Smooth muscle cell (in vitro differentiated cells): Measurements from ENCODE around the gene ENAH. TPM values are rescaled to one million over a fixed set of nuclear protein-coding genes. Genes with fewer than 3 reads are reported as not detected.

Experiments used
- DNase-seq: peaks from one replicate; lab custom pipeline; 2025; ENCODE audit not compliant: unreplicated experiment; lab: John Stamatoyannopoulos, UW
- H2AFZ ChIP-seq: fragments of 200-600 bp; sonication (generic); 2 replicates; pipeline ENCODE4 v1.6.0; 2016; ENCODE audit warnings: antibody characterized with exemption, low read depth, mild to moderate bottlenecking
- H3F3A ChIP-seq: fragments of 200-600 bp; sonication (generic); 2 replicates; pipeline ENCODE4 v1.6.0; 2017; ENCODE audit warnings: antibody characterized with exemption, low read depth
- H3K27ac ChIP-seq: fragments of 200-600 bp; sonication (generic); 2 replicates; pipeline ENCODE4 v1.5.1; 2016; ENCODE audit warnings: low read depth, mild to moderate bottlenecking
- H3K27me3 ChIP-seq: fragments of 200-600 bp; sonication (generic); 2 replicates; pipeline ENCODE4 v1.6.1; 2016; ENCODE audit warnings: low read depth, mild to moderate bottlenecking
- H3K36me3 ChIP-seq: fragments of 200-600 bp; sonication (generic); 2 replicates; pipeline ENCODE4 v1.5.1; 2016; ENCODE audit warnings: low read depth
- H3K4me1 ChIP-seq: fragments of 200-600 bp; sonication (generic); 2 replicates; pipeline ENCODE4 v1.5.1; 2016; ENCODE audit warnings: low read depth
- H3K4me2 ChIP-seq: fragments of 200-600 bp; sonication (generic); 2 replicates; pipeline ENCODE4 v1.6.0; 2016; ENCODE audit warnings: mild to moderate bottlenecking
- H3K4me3 ChIP-seq: fragments of 200-600 bp; sonication (generic); 2 replicates; pipeline ENCODE4 v1.5.1; 2016; ENCODE audit warnings: mild to moderate bottlenecking
- H3K79me2 ChIP-seq: fragments of 200-600 bp; sonication (generic); 2 replicates; pipeline ENCODE4 v1.6.0; 2016; ENCODE audit warnings: low read depth, mild to moderate bottlenecking
- H3K9ac ChIP-seq: fragments of 200-600 bp; sonication (generic); 2 replicates; pipeline ENCODE4 v1.6.0; 2016; ENCODE audit warnings: low read depth
- H3K9me3 ChIP-seq: fragments of 200-600 bp; sonication (generic); replicated peaks from 2 replicates; pipeline ENCODE4 v1.5.1; 2016; ENCODE audit warnings: low read depth
- H4K20me1 ChIP-seq: fragments of 200-600 bp; sonication (generic); 2 replicates; pipeline ENCODE4 v1.6.0; 2016; ENCODE audit warnings: low read depth
- WGBS: methylation state at CpG from one replicate; pipeline ENCODE4 v1.1.7; 2016; ENCODE audit warnings: low lambda C conversion rate; 5-methylcytosine and 5-hydroxymethylcytosine counted together
- polyA plus RNA-seq: library from polyadenylated mRNA; unstranded; fragments of >200 nt; fragmentation: Nextera tagmentation; extraction: Ambion mirVana; gene quantifications from 2 replicates; pipeline ENCODE4 v1.2.1, GENCODE V29; 2016
- total RNA-seq: library from RNA; depleted of rRNA; stranded (reverse); fragments of >200 nt; gene quantifications from 2 replicates; pipeline ENCODE4 v1.2.3, GENCODE V29; 2014
- TF ChIP-seq, protein P1 (sequence below): fragments of 200-600 bp; sonication (generic); IDR thresholded peaks from 2 replicates; pipeline ENCODE4 v1.5.1; 2017; ENCODE audit warnings: borderline replicate concordance, mild to moderate bottlenecking, antibody characterized with exemption; ENCODE audit not compliant: insufficient read depth, poor library complexity, severe bottlenecking

Gene ENAH
- total and polyA plus RNA-seq, 2 experiments from 2014 or later: 39.3 to 147 TPM

DNA sequence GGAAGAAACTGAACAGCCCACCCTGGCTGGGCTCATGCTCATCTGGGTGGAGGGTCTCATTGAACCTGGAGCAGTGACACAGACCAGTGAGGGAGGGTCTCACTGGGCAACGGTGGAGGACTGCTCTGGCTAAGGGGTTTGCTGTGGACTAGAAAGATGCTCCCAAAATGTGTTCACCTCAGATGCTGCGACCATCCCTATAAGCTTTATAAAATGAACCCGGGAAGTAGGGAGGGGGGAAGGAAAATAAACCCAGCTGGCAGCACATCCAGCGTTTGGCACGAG, 190.6 kb downstream of the ENAH start:
- Histone ChIP-seq H2AFZ (no peak overlapping the region), H3K9ac (no peak overlapping the region), H3K27me3 (no peaks in the 10 kb centered on the region), H3K27ac (no peak overlapping the region), H3K4me3 (no peak overlapping the region), H3K9me3 (no peaks in the 10 kb centered on the region), H3K4me2 (no peak overlapping the region), H4K20me1 (no peaks in the 10 kb centered on the region), H3K36me3 (no peaks in the 10 kb centered on the region), H3K4me1 (peaks cover 12% of the 10 kb centered on the region), H3F3A (peaks cover 7% of the 10 kb centered on the region), H3K79me2 (no peaks in the 10 kb centered on the region)
- DNase-seq: no peak
- TF ChIP-seq, protein P1, sequence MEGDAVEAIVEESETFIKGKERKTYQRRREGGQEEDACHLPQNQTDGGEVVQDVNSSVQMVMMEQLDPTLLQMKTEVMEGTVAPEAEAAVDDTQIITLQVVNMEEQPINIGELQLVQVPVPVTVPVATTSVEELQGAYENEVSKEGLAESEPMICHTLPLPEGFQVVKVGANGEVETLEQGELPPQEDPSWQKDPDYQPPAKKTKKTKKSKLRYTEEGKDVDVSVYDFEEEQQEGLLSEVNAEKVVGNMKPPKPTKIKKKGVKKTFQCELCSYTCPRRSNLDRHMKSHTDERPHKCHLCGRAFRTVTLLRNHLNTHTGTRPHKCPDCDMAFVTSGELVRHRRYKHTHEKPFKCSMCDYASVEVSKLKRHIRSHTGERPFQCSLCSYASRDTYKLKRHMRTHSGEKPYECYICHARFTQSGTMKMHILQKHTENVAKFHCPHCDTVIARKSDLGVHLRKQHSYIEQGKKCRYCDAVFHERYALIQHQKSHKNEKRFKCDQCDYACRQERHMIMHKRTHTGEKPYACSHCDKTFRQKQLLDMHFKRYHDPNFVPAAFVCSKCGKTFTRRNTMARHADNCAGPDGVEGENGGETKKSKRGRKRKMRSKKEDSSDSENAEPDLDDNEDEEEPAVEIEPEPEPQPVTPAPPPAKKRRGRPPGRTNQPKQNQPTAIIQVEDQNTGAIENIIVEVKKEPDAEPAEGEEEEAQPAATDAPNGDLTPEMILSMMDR: no peak
- 88% methylated on average over 5 of the region's 5 CpGs for WGBS

DNA sequence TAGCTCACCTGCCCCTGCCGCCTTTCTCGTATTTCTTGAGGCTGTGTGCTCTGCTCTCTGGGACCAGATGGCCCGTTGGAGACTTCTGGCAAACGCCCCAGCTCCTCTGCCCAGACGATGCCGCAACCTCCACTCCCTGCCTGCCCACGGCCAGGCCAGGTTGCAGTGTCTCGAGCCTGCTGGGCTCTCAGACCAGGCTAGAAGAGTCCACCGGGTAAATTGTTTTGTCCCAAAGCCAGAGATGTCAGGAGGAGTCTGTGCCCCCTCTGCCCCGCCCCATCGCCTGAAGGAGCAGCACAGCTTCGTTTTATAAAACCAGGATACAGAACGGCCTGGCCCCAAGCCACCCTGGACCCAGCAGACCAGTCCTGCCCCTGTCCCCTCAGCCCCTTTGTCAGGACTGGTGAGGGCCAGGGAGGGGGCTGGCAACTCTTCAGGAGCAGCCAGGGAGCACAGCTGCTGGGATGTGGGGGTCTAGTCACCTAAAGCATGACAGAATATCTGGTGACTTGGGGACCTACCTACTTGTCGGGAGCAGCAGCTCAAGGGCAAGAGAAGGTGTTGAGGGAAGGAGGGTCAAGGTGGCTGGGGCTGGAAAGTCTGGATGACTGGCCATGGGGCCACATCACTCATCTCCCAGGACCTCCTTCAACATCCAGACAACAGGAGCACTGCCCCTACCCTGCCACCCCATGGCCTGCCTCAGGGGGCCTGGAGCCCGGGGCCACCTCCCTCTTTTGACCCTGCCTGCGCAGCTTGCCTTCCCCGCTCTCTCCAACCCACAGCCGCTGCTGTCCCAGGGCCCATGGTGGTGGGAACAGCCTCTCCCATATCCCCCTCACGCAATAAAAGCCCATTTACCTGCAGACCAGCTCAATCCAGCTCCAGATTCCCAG, 191.1 kb downstream of the ENAH start:
- peaks cover 12% of the 10 kb centered on the region for H3K4me1 ChIP-seq
- no peak overlapping the region for H2AFZ ChIP-seq
- no peaks in the 10 kb centered on the region for H3K27me3 ChIP-seq
- no peak overlapping the region for H3K4me2 ChIP-seq
- H4K20me1 ChIP-seq: no peaks in the 10 kb centered on the region
- H3K9me3 ChIP-seq: no peaks in the 10 kb centered on the region
- H3K27ac ChIP-seq: no peak overlapping the region
- WGBS: 88% methylated on average over 19 of the region's 19 CpGs
- no peak overlapping the region for H3K9ac ChIP-seq
- H3F3A ChIP-seq: peaks cover 7% of the 10 kb centered on the region
- H3K79me2 ChIP-seq: no peaks in the 10 kb centered on the region
- no peak for DNase-seq
- TF ChIP-seq, protein P1: no peak
- no peak overlapping the region for H3K4me3 ChIP-seq
- H3K36me3 ChIP-seq: no peaks in the 10 kb centered on the region

DNA sequence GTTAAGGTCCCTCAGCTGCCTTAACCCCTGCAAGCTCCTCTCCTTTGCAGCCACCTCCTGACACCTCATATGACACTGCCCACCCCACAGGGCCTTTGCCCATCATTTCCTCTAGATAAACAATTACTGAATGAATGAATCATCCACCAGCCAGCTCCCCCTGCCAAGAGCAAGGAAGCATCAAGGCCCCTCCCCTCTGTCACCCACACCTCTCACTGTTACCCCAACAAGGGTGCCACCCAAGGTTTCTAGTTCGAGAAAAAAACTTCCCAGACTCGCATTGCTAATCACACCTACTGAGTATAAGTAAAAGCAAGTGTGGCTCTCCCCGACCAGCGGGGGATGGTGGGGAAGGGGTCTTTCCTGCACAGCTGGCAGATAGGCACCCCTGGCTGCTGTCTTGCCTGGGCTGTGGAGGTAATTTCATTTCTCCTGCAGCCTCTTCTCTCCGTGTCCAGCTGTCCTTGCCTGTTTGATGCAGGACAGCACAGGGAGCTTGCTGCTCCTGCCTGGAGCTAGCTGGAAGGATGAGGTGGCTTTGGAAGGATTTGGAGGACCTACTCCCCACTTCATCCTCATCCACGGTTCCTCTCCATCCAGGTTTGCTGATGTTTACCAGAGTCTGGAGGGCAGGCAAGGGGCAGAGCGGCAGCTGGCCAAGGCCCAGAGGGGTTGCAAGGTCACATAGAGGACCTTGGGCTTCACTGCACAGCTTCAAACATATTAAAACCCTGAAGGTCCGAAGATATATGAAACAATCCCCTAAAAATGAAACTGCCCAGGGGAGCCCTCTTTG, 192.0 kb downstream of the ENAH start:
- TF ChIP-seq, protein P1: no peak
- no peaks in the 10 kb centered on the region for H3K27me3 ChIP-seq
- no peak overlapping the region for H2AFZ ChIP-seq
- peaks cover 7% of the 10 kb centered on the region for H3F3A ChIP-seq
- no peaks in the 10 kb centered on the region for H3K79me2 ChIP-seq
- peaks cover 12% of the 10 kb centered on the region for H3K4me1 ChIP-seq
- H3K4me2 ChIP-seq: no peak overlapping the region
- 81% methylated on average over 8 of the region's 8 CpGs for WGBS
- H3K36me3 ChIP-seq: no peaks in the 10 kb centered on the region
- H4K20me1 ChIP-seq: no peaks in the 10 kb centered on the region
- no peak overlapping the region for H3K9ac ChIP-seq
- DNase-seq: no peak
- no peak overlapping the region for H3K4me3 ChIP-seq
- H3K27ac ChIP-seq: no peak overlapping the region
- H3K9me3 ChIP-seq: no peaks in the 10 kb centered on the region
